Parathyroid adenoma (tissue), 2 donors: ENCODE measurements around the gene GFM1.
A peak's percentile ranks its signal among the peaks of the same experiment; 100 is the strongest.

Source experiments
- H2AFZ ChIP-seq: fragments of 300-600 bp; sonication (generic); one replicate; pipeline ENCODE4 v1.7.0; 2017; ENCODE audit warnings: antibody characterized with exemption, mild to moderate bottlenecking
- H3K27ac ChIP-seq: fragments of 300-600 bp; sonication (generic); one replicate; pipeline ENCODE4 v1.7.0; 2017
- H3K27me3 ChIP-seq: fragments of 300-600 bp; sonication (generic); one replicate; pipeline ENCODE4 v1.7.0; 2017; ENCODE audit warnings: low read length; ENCODE audit not compliant: control insufficient read depth, insufficient read depth
- H3K36me3 ChIP-seq: fragments of 300-600 bp; sonication (generic); one replicate; pipeline ENCODE4 v1.7.0; 2017; ENCODE audit warnings: low read length; ENCODE audit not compliant: control insufficient read depth, insufficient read depth
- H3K4me1 ChIP-seq: fragments of 300-600 bp; sonication (generic); one replicate; pipeline ENCODE4 v1.7.0; 2017; ENCODE audit warnings: control low read depth
- H3K4me2 ChIP-seq: fragments of 300-600 bp; sonication (generic); one replicate; pipeline ENCODE4 v1.7.0; 2017; ENCODE audit warnings: low read length
- H3K4me3 ChIP-seq: fragments of 300-600 bp; sonication (generic); one replicate; pipeline ENCODE4 v1.7.0; 2017; ENCODE audit warnings: low read depth, low read length
- H3K79me2 ChIP-seq: fragments of 300-600 bp; sonication (generic); one replicate; pipeline ENCODE4 v1.7.0; 2017; ENCODE audit warnings: control low read depth
- H3K9ac ChIP-seq: fragments of 300-600 bp; sonication (generic); one replicate; pipeline ENCODE4 v1.7.0; 2017; ENCODE audit warnings: mild to moderate bottlenecking
- H3K9me3 ChIP-seq: fragments of 300-600 bp; sonication (generic); one replicate; pipeline ENCODE4 v1.7.0; 2017; ENCODE audit warnings: low read length; ENCODE audit not compliant: control insufficient read depth
- TF ChIP-seq, protein P1 (sequence below): fragments of 300-600 bp; sonication (generic); IDR thresholded peaks from one replicate; pipeline ENCODE4 v1.7.0; 2017; ENCODE audit warnings: antibody characterized with exemption, mild to moderate bottlenecking
- donor health status: primary hyperparathyroidism.

GFM1 gene

DNA sequence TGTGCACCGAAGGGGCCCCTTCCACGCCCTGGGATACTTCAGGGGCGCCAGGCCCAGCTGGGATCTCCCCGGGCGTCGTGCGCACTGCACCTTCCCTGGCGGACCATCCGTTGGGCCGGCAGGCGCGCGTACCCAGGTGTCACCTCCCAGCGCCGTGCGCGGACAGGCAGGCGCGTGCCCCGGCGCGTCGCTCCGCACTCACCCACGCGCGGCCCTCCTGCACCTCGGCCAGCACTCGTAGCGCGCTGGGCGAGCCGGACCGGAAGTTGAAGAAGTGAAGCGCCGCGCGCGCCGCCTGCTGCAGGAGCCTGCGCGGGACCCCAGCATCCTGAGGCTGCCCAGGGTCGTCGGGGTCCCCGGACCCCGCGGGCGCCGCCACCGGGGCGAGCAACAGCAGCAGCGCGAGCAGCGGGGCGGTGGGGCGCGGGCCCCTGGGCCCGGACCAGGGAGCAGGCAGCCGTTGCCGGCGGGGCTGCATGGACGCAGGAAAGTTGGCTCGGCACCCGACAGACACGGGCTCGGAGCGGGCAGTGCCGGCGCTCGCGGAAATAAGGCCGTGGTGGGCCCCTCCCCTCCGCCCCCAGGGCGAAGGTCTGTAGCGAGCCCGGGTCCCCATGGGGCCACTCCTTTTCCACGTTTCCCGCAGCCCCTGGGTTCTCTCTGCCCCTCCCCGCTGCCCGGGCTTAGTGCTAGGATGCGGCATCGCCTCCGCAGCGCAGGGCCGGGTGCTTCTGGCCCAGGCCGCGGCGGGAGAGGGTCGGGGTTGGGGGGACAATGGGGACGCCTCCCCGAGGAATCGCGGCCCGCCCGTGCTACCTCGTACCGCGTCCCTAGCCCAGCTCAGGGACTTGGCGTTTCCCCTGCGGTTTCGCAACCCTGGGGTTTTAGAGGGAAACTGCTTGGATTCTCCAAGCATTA lies 87.9 kb downstream of the GFM1 start, which contains the start of gene RARRES1:
TSS of gene RARRES1 (minus strand) at position 520 of the 918 bp plus-strand sequence. CDS start at position 478, 42 bp downstream.
- no peaks in the 10 kb centered on the region for H3K9me3 ChIP-seq
- H3K79me2 ChIP-seq: no peaks in the 10 kb centered on the region
- H3K9ac ChIP-seq: no peak within 1 kb of the TSS
- TF ChIP-seq, protein P1, sequence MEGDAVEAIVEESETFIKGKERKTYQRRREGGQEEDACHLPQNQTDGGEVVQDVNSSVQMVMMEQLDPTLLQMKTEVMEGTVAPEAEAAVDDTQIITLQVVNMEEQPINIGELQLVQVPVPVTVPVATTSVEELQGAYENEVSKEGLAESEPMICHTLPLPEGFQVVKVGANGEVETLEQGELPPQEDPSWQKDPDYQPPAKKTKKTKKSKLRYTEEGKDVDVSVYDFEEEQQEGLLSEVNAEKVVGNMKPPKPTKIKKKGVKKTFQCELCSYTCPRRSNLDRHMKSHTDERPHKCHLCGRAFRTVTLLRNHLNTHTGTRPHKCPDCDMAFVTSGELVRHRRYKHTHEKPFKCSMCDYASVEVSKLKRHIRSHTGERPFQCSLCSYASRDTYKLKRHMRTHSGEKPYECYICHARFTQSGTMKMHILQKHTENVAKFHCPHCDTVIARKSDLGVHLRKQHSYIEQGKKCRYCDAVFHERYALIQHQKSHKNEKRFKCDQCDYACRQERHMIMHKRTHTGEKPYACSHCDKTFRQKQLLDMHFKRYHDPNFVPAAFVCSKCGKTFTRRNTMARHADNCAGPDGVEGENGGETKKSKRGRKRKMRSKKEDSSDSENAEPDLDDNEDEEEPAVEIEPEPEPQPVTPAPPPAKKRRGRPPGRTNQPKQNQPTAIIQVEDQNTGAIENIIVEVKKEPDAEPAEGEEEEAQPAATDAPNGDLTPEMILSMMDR: peak; percentile 4
- H3K27me3 ChIP-seq: no peaks in the 10 kb centered on the region
- peak within 1 kb of the TSS; percentile 7 for H3K27ac ChIP-seq
- H2AFZ ChIP-seq: peak within 1 kb of the TSS; percentile 84
- no peaks in the 10 kb centered on the region for H3K36me3 ChIP-seq
- peaks cover 6% of the 10 kb centered on the region for H3K4me1 ChIP-seq
- H3K4me3 ChIP-seq: peak within 1 kb of the TSS; percentile 52
- peak within 1 kb of the TSS; percentile 90 for H3K4me2 ChIP-seq

DNA sequence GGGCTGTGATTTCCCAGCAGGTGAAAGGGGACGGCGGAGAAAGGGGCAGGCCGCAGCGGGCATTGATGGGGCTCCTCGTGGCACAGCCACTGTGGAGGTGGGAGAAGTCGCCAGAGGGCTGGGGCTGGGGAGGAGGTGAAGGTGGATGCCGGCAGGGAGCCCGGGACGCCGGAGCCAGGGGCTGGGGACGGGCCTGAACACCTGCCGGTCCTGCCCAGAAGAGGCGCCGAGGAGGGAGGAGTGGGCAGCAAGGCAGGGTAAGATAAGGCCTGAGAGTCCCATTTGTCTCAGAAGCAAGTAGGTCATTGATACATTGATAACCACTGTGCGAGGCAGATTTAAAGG lies 88.5 kb downstream of the GFM1 start:
- Histone ChIP-seq H3K4me3 (no peak overlapping the region), H3K4me1 (peaks cover 6% of the 10 kb centered on the region), H2AFZ (peak overlapping the region; percentile 84), H3K36me3 (no peaks in the 10 kb centered on the region), H3K9ac (no peak overlapping the region), H3K27me3 (no peaks in the 10 kb centered on the region), H3K4me2 (no peak overlapping the region), H3K79me2 (no peaks in the 10 kb centered on the region), H3K9me3 (no peaks in the 10 kb centered on the region), H3K27ac (no peak overlapping the region)
- TF ChIP-seq, protein P1: no peak

DNA sequence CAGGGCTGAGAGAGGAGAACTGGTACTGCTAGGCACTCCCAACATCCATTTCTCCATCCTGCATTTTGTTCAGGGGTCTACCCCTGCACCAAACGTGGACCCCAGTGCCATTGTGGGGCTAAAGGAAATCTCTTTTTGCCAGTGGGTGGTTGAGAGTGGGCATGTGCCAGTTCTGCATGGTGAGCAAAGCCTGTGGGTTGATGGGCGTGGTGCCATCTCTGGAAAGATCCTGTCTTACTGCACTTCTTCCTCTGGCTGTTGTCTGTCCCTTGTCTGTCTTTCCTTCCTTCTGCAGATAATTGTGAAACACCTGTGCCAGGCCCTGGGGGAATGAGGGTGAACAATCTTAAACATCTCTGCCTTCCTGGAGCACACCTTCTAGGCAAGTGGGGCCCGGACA lies 89.3 kb downstream of the GFM1 start:
- H3K4me2 ChIP-seq: no peak overlapping the region
- H3K4me3 ChIP-seq: no peak overlapping the region
- TF ChIP-seq, protein P1: no peak
- no peaks in the 10 kb centered on the region for H3K79me2 ChIP-seq
- H3K27me3 ChIP-seq: no peaks in the 10 kb centered on the region
- H3K4me1 ChIP-seq: peaks cover 6% of the 10 kb centered on the region
- no peaks in the 10 kb centered on the region for H3K36me3 ChIP-seq
- H3K27ac ChIP-seq: no peak overlapping the region
- H3K9me3 ChIP-seq: no peaks in the 10 kb centered on the region
- no peak overlapping the region for H2AFZ ChIP-seq
- no peak overlapping the region for H3K9ac ChIP-seq

DNA sequence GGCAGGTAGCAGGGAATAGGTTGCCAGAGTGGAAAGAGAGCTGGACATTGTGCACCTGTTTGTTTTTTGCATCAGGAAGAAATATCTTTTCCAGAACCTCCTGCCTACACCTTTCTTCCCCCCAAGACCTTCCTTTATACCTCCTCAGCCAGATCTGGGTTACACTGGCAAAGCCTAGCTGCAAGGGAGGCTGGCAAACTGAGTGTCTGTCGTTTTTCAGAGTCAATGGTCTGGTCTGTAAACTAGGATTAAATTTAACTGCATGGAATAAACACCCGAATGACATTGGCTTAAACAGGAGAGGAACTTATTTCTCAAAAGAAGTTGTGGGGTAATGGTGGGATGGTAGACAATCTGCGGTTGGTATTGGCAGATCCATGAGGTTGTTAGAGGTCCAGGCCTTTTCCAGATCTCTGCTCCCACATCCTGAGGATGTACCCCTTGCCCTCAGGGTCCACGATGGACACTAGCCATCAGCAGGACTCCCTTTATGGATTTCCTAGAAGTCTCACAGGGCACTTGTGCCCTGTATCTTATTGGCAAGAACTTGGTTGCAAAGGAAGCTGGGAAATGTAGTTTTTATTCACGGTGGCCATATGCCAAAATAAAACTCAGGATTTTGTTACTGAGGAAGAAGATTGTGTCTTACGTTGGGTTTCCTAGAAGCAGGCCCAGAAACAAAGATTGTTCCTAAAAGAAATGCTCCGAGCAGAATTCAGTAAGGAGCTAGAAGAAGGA lies 91.1 kb downstream of the GFM1 start:
- TF ChIP-seq, protein P1: no peak

More for the DNA sequence above, 91.1 kb downstream of the GFM1 start:
- Histone ChIP-seq H3K79me2 (no peaks in the 10 kb centered on the region), H3K4me2 (no peak overlapping the region), H3K9me3 (no peaks in the 10 kb centered on the region), H3K9ac (no peak overlapping the region), H3K27me3 (no peaks in the 10 kb centered on the region), H2AFZ (no peak overlapping the region), H3K4me3 (no peak overlapping the region), H3K27ac (no peak overlapping the region), H3K4me1 (peaks cover 6% of the 10 kb centered on the region), H3K36me3 (no peaks in the 10 kb centered on the region)
